ENCODE data around the gene GNPTAB. TPM values are rescaled to one million over a fixed set of nuclear protein-coding genes. Genes with fewer than 3 reads are reported as not detected.
A peak's percentile ranks its signal among the peaks of the same experiment; 100 is the strongest.

GNPTAB gene
- total RNA-seq, 2 experiments from 2014 or later, result 19.6 to 20.2 TPM

GRCh38 chr12:101697930-101698799 is 132.6 kb downstream of the GNPTAB start:
- intact Hi-C loops (cut with micrococcal nuclease), result loop anchor here (1.0 to 5.0 kb wide), 5 partner anchors 28 to 424 kb away; partner anchors contain the start of genes GNPTAB, NUP37, PARPBP and WASHC3
- Mint-ChIP-seq H3K9me3 (no peaks in the 10 kb centered on the region), H3K4me1 (ENCODE audit: low read depth) (peaks cover 39% of the 10 kb centered on the region), H3K27ac (peak overlapping the region; percentile 61), H3K4me3 (peak overlapping the region; percentile 87), H3K36me3 (peaks cover 3% of the 10 kb centered on the region), H3K27me3 (no peaks in the 10 kb centered on the region)
- ChIA-PET CTCF (interaction anchor here (2.5 kb wide), 1 partner anchor 132 kb away, joined by 8 read pairs; the partner anchor contains the start of gene GNPTAB), POLR2A (no interaction called here)
- DNase-seq, result peak; percentile 34

- Mint-ChIP-seq H3K4me3 (peak within 1 kb of the TSS; percentile 88), H3K27ac (peak within 1 kb of the TSS; percentile 61), H3K4me1 (ENCODE audit: low read depth) (peaks cover 39% of the 10 kb centered on the region), H3K36me3 (peaks cover 3% of the 10 kb centered on the region), H3K9me3 (no peaks in the 10 kb centered on the region), H3K27me3 (no peaks in the 10 kb centered on the region)
- DNase-seq, result peak; percentile 74
- intact Hi-C loops (cut with micrococcal nuclease), result loop anchor here (2.0 to 5.0 kb wide), 3 partner anchors 133 to 425 kb away; partner anchors contain the start of genes GNPTAB, NUP37, PARPBP and WASHC3
- ChIA-PET CTCF (interaction anchor here (0.6 to 2.5 kb wide), 2 partner anchors 133 to 140 kb away, joined by 4 to 8 read pairs; partner anchors contain the start of gene GNPTAB), POLR2A (no interaction called here)
Observed at GRCh38 chr12:101697197-101697929, 133.4 kb downstream of the GNPTAB start, which contains the start of gene CHPT1. Gene CHPT1 (plus strand): TSS chr12:101697640. CDS start chr12:101697862, 222 bp downstream.

- H3K27ac Mint-ChIP-seq, result peak overlapping the region; percentile 35
- peak; percentile 17 for DNase-seq
- CTCF ChIA-PET, result interaction anchor here (0.6 kb wide), 1 partner anchor 141 kb away, joined by 4 read pairs; no protein-coding TSS in a partner anchor
- H3K27me3 Mint-ChIP-seq, result no peaks in the 10 kb centered on the region
- peaks cover 3% of the 10 kb centered on the region for H3K36me3 Mint-ChIP-seq
- intact Hi-C loops (cut with micrococcal nuclease), result loop anchor here (2.0 to 5.0 kb wide), 3 partner anchors 134 to 426 kb away; partner anchors contain the start of genes GNPTAB, NUP37, PARPBP and WASHC3
- no peaks in the 10 kb centered on the region for H3K9me3 Mint-ChIP-seq
- POLR2A ChIA-PET, result no interaction called here
- peaks cover 39% of the 10 kb centered on the region for H3K4me1 Mint-ChIP-seq (ENCODE audit: low read depth)
- H3K4me3 Mint-ChIP-seq, result peak overlapping the region; percentile 88
Observed at GRCh38 chr12:101696251-101697196, 134.2 kb downstream of the GNPTAB start.

GRCh38 chr12:101695706-101696105 is 135.1 kb downstream of the GNPTAB start:
- intact Hi-C loops (cut with micrococcal nuclease), result loop anchor here (2.0 to 5.0 kb wide), 3 partner anchors 135 to 427 kb away; partner anchors contain the start of genes GNPTAB, NUP37, PARPBP and WASHC3
- H3K36me3 Mint-ChIP-seq, result peaks cover 3% of the 10 kb centered on the region
- H3K27ac Mint-ChIP-seq, result no peak overlapping the region
- peaks cover 34% of the 10 kb centered on the region for H3K4me1 Mint-ChIP-seq (ENCODE audit: low read depth)
- no peak overlapping the region for H3K4me3 Mint-ChIP-seq
- H3K27me3 Mint-ChIP-seq, result no peaks in the 10 kb centered on the region
- H3K9me3 Mint-ChIP-seq, result no peaks in the 10 kb centered on the region
- CTCF ChIA-PET, result no interaction called here
- POLR2A ChIA-PET, result no interaction called here
- no peak for DNase-seq

Other genes starting within 250 kb of the GNPTAB start
- not detected for gene MYBPC1, start 236.0 kb downstream of the GNPTAB start, total RNA-seq
- 10 to 100 TPM; 20.6 to 23.0 TPM for gene CHPT1, start 133.3 kb downstream of the GNPTAB start, total RNA-seq
- gene SYCP3, start 91.5 kb downstream of the GNPTAB start, total RNA-seq, result under 1 TPM in 1 of 2 experiments, not detected in 1; 0.07 TPM
- gene DRAM1, start 46.6 kb upstream of the GNPTAB start, total RNA-seq, result 1 to 10 TPM; 2.6 to 2.8 TPM
- 10 to 100 TPM; 39.3 to 40.1 TPM for gene WASHC3, start 231.0 kb upstream of the GNPTAB start, total RNA-seq

All from activated CD4-positive, alpha-beta memory T cell treated with anti-CD3 and anti-CD28 coated beads for 36 hours (primary cell).